Tibial nerve (tissue), 3 donors: Measurements from ENCODE around the gene HAGH.

ENCODE experiments used
- EP300 ChIP-seq, 2 donors: sonication (generic); formaldehyde crosslinking; IDR thresholded peaks; one replicate each; pipeline ENCODE4 v1.6.1; 2017; ENCODE audit warnings: antibody characterized with exemption in 2 of 2, mild to moderate bottlenecking in 1 of 2
- POLR2A ChIP-seq, 2 donors: fragments of 450-650 bp; IDR thresholded peaks; one replicate each; pipeline ENCODE4 v1.6.1; 2017; ENCODE audit warnings: antibody characterized with exemption in 2 of 2, mild to moderate bottlenecking in 2 of 2, moderate library complexity in 2 of 2

DNA sequence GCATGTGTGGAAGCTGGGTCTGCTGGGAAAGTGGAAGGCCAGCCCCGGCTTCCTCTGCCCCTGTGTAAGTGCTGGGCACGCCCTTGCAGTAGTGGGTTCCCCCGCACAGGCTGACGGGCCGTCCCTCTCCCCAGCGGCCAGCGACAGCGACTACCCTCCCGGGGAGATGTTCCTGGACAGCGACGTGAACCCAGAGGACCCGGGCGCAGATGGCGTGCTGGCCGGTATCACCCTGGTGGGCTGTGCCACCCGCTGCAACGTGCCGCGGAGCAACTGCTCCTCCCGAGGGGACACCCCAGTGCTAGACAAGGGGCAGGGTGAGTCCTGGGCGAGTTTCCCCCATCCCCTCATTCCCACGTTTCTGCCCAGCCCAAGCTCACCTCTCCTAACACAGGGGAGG is 60.8 kb downstream of the HAGH start:
- no peak for TF ChIP-seq EP300 (IDR thresholded peaks at IDR 0.05)
- TF ChIP-seq POLR2A (IDR thresholded peaks at IDR 0.05): no peak
